ENCODE measurements around the gene MEGF9.

Gene MEGF9

GRCh38 chr9:120619751-120620655 lies 94.3 kb downstream of the MEGF9 start:
- DNase-seq: peak; percentile 18

- no peak for DNase-seq
These were observed 97.0 kb downstream of the MEGF9 start for GRCh38 chr9:120616966-120617935.

DNA sequence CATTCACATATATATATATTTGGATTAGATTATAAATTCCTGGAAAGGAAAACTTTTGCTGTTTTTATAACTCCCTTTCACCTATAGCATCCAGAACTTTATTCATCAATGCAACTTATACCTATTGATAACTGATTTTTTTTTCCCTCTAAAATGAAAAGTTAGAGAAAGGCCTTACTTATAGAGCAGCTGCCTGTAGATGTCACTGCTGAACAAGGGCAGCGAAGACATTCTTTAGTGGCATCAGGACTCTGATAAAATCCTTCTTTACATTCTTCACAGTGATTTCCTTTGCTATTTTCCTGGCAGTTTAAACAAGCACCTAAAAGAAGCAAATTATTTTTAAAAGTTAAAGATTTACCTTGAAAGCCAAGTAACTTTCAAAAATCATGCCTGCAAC lies 102.1 kb downstream of the MEGF9 start:
- DNase-seq: no peak

- DNase-seq: no peak
These were observed 102.6 kb downstream of the MEGF9 start for GRCh38 chr9:120611690-120612068.

GRCh38 chr9:120610975-120611689 lies 103.1 kb downstream of the MEGF9 start:
- DNase-seq: no peak

GRCh38 chr9:120609636-120610035 lies 104.6 kb downstream of the MEGF9 start:
- no peak for DNase-seq

DNA sequence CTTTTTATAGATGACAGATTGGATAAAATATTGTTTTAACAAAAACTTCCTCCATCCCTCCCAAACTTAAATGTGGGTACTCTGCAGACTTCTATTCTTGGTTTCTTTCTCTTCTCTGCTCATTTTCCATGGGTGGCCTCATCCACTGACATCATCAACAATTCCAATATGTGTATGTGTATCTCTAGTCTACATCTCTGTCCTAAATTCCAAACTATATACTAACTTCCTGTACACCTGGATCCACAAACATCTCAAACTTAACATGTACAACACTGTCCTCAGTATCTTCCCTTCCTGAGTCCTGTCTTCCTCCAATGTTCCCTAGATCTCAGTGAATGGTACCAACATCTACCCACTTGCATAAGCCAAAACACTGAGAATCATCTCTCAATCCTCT lies 105.8 kb downstream of the MEGF9 start:
- DNase-seq: no peak

DNA sequence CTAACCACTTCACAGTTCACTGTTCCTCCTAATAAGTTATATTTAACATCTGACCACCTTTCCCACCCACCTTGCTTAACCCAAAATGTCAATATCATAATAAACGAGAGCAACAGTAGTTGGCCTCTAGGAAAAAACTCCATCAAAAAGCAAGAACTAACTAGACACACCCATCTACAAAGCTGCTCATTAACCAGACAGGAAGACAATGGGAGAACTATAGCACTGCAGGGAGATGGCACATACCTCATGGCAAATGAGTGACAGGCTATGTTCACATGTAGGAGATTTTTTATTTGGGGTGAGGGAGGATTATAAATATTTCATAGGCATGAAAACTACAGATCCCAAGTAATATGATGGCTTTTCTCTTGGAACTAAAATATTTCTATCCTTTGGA lies 110.7 kb downstream of the MEGF9 start:
- DNase-seq: no peak

- DNase-seq: no peak
These were observed 111.3 kb downstream of the MEGF9 start for GRCh38 chr9:120603010-120603409.

GRCh38 chr9:120593955-120594277 lies 120.4 kb downstream of the MEGF9 start:
- no peak for DNase-seq

GRCh38 chr9:120593250-120593954 lies 120.9 kb downstream of the MEGF9 start:
- no peak for DNase-seq

DNA sequence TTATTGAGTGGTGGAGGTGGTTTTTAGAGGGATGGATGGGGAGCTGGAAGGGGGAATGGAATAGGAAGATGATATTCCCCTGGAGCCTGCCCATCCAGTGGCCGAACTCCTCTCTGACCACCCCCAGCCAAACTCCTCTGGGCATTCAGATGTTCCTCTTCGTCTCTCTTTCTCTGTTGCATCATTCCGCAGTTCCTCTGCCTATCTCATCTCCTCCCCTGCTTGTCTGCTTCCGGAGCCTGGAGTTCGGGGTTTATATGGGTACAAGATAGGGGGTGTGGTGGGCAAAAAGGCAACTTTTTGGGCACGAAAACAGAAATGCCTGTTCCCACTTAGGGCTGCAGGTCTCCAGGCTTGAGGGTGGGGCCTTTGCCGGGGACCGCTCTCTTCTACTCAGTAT lies 122.1 kb downstream of the MEGF9 start:
- DNase-seq: no peak

DNA sequence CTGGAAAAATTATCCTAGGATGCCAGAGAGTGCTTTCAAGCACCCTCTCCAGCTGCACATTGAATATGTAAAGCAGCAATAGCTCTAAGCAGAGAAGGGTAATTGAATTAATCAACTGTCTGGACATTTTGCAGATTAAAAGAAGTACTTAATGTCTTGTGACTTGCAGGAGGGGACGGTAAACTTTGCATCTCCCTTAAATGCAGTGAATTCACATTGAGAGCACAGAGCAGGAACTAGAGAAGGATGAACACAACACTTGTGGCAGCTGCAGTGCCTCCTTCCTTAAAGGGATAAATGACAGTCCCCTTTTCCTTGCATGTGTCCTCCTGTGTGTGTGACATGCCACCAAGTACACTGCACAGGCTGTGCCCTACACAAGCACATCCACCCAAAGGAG lies 126.9 kb downstream of the MEGF9 start:
- DNase-seq: no peak

DNA sequence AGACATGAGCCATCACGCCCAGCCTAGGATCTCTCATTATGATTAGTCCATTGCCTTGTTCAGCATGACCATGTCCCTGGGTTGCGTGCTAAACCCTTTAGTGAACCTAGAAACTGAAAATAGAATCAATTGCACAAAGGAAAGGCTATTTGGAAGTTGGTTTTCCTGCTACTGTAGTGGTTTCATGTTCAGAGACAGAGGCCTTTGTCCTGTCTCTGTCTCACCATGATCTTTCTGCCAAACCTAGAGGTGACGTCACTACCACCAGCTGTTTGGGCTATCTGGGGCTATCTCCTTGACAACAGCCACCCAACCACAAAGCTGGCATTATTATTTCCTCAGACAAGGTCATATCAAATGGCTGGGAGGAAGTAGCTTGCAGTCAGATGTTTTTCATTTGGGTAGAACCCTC lies 130.3 kb downstream of the MEGF9 start:
- peak; percentile 44 for DNase-seq

GRCh38 chr9:120580051-120580896 lies 134.0 kb downstream of the MEGF9 start, which contains the start of gene CDK5RAP2:
CDK5RAP2 (minus strand) TSS chr9:120580167; CDS start chr9:120579978, 189 bp downstream.
- peak; percentile 94 for DNase-seq

DNA sequence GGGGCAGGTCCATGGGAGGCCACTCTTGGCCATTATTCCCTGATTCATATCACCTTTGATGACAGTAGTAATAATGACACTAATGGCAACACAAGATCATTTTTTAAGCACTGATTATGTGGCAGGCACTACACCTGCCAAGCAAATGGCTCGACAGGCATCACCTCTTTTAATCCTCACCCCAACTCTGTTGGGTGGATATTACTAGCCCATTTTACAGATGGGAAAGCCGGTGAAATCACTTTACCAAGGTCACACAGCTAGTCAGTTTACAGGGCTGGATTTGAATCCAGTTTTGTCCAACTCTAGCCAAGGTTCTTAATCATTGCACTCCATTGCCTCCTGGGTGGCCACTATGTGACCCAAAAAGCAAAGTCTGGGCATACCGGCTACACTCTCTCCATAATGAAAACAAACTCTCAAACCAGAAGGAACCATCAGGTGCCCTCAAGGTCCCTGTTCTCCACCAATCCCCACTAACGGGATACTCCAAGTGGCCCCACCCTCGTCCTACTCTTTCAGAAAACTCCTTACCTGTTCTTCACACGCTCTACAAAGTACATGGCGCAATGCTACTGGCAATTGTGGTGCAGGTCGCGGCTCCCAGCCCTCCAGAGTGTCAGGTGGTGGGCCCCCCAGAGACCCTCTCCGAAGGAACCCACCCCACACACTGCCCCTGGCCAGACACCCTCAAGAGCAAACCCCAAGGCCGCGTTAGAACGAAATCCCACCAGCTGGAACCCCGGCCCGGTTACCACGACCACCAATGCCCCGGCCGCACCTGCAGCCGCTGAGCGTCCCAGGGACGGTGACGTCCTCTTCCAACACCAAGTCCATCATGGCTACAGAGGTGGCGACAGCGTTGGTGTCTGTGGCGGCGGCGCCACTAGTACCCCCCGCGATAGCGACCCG lies 134.9 kb downstream of the MEGF9 start:
- DNase-seq: no peak

DNA sequence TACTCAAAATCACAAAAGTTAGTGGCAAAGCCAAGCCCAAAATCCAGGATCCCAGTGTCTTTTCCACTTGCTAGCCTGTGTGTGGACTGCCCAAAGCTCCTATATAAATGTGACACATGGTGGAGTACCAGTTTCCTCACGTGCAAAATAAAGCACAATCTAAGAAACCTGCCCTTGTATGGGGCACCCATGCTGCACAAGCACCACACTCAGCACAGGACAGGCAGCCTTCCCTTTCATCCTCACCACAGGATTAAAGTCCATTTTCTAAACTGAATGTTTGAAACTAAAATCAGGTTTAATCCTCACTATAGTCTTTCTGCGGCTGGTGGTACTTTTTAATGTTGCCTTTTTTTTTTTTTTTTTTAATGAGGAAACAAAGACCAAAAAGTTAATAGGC lies 139.8 kb downstream of the MEGF9 start:
- DNase-seq: no peak

DNA sequence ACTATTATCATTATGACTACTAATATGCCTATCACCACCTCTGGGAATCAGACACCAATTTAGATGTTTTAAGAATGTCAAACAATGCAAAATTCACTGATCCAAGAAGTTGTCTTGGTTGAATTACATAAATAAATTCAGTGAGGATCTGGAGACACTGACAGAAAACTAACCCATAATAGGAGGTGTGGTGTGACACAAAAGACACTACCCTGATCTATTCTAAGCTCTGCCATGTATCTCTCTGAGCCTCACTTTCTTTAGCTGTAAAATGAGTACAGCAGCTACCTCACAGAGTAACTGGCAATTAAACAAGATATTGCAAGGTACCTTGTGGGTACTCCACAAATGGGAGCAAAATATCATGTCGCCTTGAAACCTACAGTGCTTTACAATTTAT lies 141.8 kb downstream of the MEGF9 start:
- no peak for DNase-seq

GRCh38 chr9:120571443-120572257 lies 142.6 kb downstream of the MEGF9 start:
- peak; percentile 9 for DNase-seq
